Gastroesophageal sphincter (tissue), 3 donors: Measurements from ENCODE around the gene PLCD4.

Experiments used
- CTCF ChIP-seq, 4 experiments: fragments of 200-600 bp in 2 of 4; fragments of 450-650 bp in 2 of 4; sonication (generic) in 1 of 4; IDR thresholded peaks; one replicate each; pipeline ENCODE4 v1.5.1; 2017 to 2019; ENCODE audit warnings: antibody characterized with exemption in 4 of 4, mild to moderate bottlenecking in 2 of 4, moderate library complexity in 2 of 4
- EP300 ChIP-seq: sonication (generic); formaldehyde crosslinking; IDR thresholded peaks from one replicate; pipeline ENCODE4 v1.6.1; 2017; ENCODE audit warnings: antibody characterized with exemption, mild to moderate bottlenecking

GRCh38 chr2:218627939-218628338 is 20.2 kb downstream of the PLCD4 start:
- no peak for TF ChIP-seq EP300
- TF ChIP-seq CTCF (IDR thresholded peaks at IDR 0.05): no peak
